IMR-90 (cell line): Measurements from ENCODE around the gene CUEDC2.

Source experiments
- MXI1 ChIP-seq: IDR thresholded peaks from 2 replicates; pipeline ENCODE4 v1.6.1; 2012; ENCODE audit warnings: low read depth, mild to moderate bottlenecking, low read length, moderate library complexity, borderline replicate concordance
- POLR2A ChIP-seq: IDR thresholded peaks from 2 replicates; pipeline ENCODE4 v1.6.1; 2012; ENCODE audit warnings: mild to moderate bottlenecking, low read depth, low read length
- RAD21 ChIP-seq: IDR thresholded peaks from 2 replicates; pipeline ENCODE4 v1.6.1; 2012; ENCODE audit warnings: low read length, improper control_type of control experiment

DNA sequence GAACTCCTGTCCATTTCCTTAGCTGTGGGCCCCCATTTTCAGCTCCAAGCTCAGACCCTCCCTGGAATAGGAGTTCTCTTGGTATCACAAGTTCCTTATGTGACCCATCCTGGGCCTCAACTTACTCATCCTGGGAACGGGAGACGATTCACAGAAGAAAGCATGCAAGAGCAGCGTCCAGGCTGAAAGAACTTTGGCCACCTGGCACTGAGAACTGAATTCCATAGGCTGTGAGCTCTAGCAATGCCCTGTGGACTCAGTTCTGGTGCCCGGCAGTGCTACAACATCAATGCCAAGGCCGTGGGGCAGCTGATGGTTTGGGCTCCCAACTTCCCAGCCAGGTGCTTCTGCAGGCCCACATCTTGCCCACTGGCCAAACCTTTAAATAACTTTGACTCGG lies 3.9 kb upstream of the CUEDC2 start:
- TF ChIP-seq RAD21 (no peak), MXI1 (no peak), POLR2A (no peak)
